ENCODE results near the gene NDC80. TPM values are rescaled to one million over a fixed set of nuclear protein-coding genes. Genes with fewer than 3 reads are reported as not detected.

The NDC80 gene
- polyA plus RNA-seq, 1 donor (not counting 4 experiments of a cell fraction or from before 2014, with no cell fraction given), result 11.5 TPM

DNA sequence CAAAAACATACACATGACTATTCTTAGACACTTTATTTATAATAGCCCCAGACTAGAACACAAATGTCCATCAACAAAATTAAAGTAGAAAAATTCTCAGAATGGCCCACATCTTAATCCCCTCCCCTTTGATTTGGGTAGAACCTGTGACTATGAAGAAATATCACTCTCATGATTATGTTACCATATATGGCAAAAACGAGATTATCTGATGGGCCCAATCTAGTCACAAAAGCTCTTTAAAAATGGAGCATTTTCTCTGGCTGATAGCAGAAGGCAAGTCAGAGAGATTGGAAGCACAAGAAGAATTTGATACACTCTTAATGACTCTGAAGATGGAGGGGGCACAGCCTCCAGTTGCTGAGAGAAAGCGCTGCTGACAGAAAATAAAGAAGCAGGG, 39.6 kb upstream of the NDC80 start:
- no peaks in the 10 kb centered on the region for H3K79me2 ChIP-seq (ENCODE audit: control insufficient read depth, insufficient read depth, low read length)
- TF ChIP-seq CTCF (optimal IDR thresholded peaks at IDR 0.05 in 1 of 3, IDR thresholded peaks at IDR 0.05 in 1 of 3, conservative IDR thresholded peaks at IDR 0.05 in 1 of 3; ENCODE audit: extremely low read depth in 1 of 3, insufficient read depth in 2 of 3, low read length in 3 of 3) (no peak), EZH2 (IDR thresholded peaks at IDR 0.05; ENCODE audit: low read length) (no peak)
- H3K4me2 ChIP-seq (ENCODE audit: control insufficient read depth, extremely low read depth, insufficient read depth, low read depth, low read length), result no peak overlapping the region
- no peaks in the 10 kb centered on the region for H3K9me3 ChIP-seq (ENCODE audit: control insufficient read depth, low read depth, low read length)
- H3K4me1 ChIP-seq (ENCODE audit: control insufficient read depth, extremely low read depth, insufficient read depth, low read length), result no peaks in the 10 kb centered on the region
- H3K27me3 ChIP-seq (ENCODE audit: control insufficient read depth, extremely low read depth, insufficient read depth, low read length), result no peaks in the 10 kb centered on the region
- no peak overlapping the region for H3K27ac ChIP-seq (ENCODE audit: control insufficient read depth, insufficient read depth, low read length)
- no peaks in the 10 kb centered on the region for H3K9me1 ChIP-seq (ENCODE audit: control insufficient read depth, extremely low read depth, insufficient read depth, low read length)
- dilution Hi-C loops (cut with MboI; ENCODE audit: extremely low pct_ligation_motif_present, low sequenced_read_pairs), result no loop called here
- H2AFZ ChIP-seq (ENCODE audit: control insufficient read depth, low read length), result no peak overlapping the region
- FAIRE-seq, result no peak
- no peak for DNase-seq (ENCODE audit: low read depth, low spot score)
- peaks cover 0 to 2% of the 10 kb centered on the region in 2 experiments for H3K36me3 ChIP-seq (ENCODE audit: control insufficient read depth in 2 of 2, extremely low read depth in 1 of 2, insufficient read depth in 2 of 2, low read length in 2 of 2)
- H4K20me1 ChIP-seq (ENCODE audit: control insufficient read depth, extremely low read depth, insufficient read depth, low read length), result no peaks in the 10 kb centered on the region
- no peak overlapping the region for H3K9ac ChIP-seq (ENCODE audit: control insufficient read depth, extremely low read depth, insufficient read depth, low read length)
- H3K4me3 ChIP-seq (ENCODE audit: control insufficient read depth in 2 of 3, extremely low read depth in 1 of 3, insufficient read depth in 2 of 3, low read depth in 1 of 3, low read length in 3 of 3), result no peak overlapping the region

DNA sequence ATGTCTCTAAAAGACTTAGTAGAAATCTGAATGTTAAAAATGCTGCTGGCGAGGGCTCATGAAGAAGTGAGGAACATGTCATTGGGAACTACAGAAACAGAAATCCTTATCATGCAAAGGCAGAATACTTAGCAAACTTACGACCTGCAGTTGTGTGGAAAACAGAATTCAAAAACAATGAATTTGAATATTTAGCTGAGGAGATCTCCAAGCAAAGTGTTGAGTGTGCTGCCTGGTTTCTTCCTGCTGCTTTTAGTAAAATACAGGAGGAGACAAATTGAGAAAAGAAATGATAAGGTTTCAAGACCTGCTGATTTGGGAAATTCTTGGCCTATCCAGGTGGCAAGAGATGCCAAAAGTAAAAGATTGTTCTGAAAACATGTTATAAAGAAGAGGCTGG, 38.6 kb upstream of the NDC80 start:
- no peaks in the 10 kb centered on the region for H3K9me1 ChIP-seq (ENCODE audit: control insufficient read depth, extremely low read depth, insufficient read depth, low read length)
- no peak overlapping the region for H3K9ac ChIP-seq (ENCODE audit: control insufficient read depth, extremely low read depth, insufficient read depth, low read length)
- no peaks in the 10 kb centered on the region for H3K79me2 ChIP-seq (ENCODE audit: control insufficient read depth, insufficient read depth, low read length)
- H3K27me3 ChIP-seq (ENCODE audit: control insufficient read depth, extremely low read depth, insufficient read depth, low read length), result no peaks in the 10 kb centered on the region
- no peak for TF ChIP-seq CTCF (optimal IDR thresholded peaks at IDR 0.05 in 1 of 3, IDR thresholded peaks at IDR 0.05 in 1 of 3, conservative IDR thresholded peaks at IDR 0.05 in 1 of 3; ENCODE audit: extremely low read depth in 1 of 3, insufficient read depth in 2 of 3, low read length in 3 of 3)
- no peak for TF ChIP-seq EZH2 (IDR thresholded peaks at IDR 0.05; ENCODE audit: low read length)
- dilution Hi-C loops (cut with MboI; ENCODE audit: extremely low pct_ligation_motif_present, low sequenced_read_pairs), result no loop called here
- H3K4me3 ChIP-seq (ENCODE audit: control insufficient read depth in 2 of 3, extremely low read depth in 1 of 3, insufficient read depth in 2 of 3, low read depth in 1 of 3, low read length in 3 of 3), result no peak overlapping the region
- no peak for DNase-seq (ENCODE audit: low read depth, low spot score)
- H3K9me3 ChIP-seq (ENCODE audit: control insufficient read depth, low read depth, low read length), result no peaks in the 10 kb centered on the region
- H3K27ac ChIP-seq (ENCODE audit: control insufficient read depth, insufficient read depth, low read length), result no peak overlapping the region
- no peaks in the 10 kb centered on the region for H3K4me1 ChIP-seq (ENCODE audit: control insufficient read depth, extremely low read depth, insufficient read depth, low read length)
- H3K4me2 ChIP-seq (ENCODE audit: control insufficient read depth, extremely low read depth, insufficient read depth, low read depth, low read length), result no peak overlapping the region
- H2AFZ ChIP-seq (ENCODE audit: control insufficient read depth, low read length), result no peak overlapping the region
- H4K20me1 ChIP-seq (ENCODE audit: control insufficient read depth, extremely low read depth, insufficient read depth, low read length), result no peaks in the 10 kb centered on the region
- no peak for FAIRE-seq
- peaks cover 0 to 2% of the 10 kb centered on the region in 2 experiments for H3K36me3 ChIP-seq (ENCODE audit: control insufficient read depth in 2 of 2, extremely low read depth in 1 of 2, insufficient read depth in 2 of 2, low read length in 2 of 2)

Measured in keratinocyte (primary cell).